ENCODE measurements around the gene TRMT2A.
"Not testable (repeated sequence)": the region's sequence is repeated elsewhere in the genome, so short reads cannot be mapped to it uniquely, and the experiment has no call there.

DNA sequence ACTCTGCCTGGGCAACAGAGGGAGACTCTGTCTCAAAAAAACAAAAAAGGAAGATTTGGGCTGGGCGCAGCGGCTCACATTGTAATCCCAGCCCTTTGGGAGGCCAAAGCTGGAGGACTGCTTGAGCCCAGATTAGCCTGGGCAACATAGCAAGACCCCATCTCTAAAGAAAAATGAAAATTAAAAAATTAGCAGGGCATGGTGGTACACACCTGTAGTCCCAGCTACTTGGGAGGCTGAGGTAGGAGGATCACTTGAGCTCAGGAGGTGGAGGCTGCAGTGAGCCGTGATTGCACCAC is 49.7 kb downstream of the TRMT2A start:
- TF ChIP-seq, protein P1, sequence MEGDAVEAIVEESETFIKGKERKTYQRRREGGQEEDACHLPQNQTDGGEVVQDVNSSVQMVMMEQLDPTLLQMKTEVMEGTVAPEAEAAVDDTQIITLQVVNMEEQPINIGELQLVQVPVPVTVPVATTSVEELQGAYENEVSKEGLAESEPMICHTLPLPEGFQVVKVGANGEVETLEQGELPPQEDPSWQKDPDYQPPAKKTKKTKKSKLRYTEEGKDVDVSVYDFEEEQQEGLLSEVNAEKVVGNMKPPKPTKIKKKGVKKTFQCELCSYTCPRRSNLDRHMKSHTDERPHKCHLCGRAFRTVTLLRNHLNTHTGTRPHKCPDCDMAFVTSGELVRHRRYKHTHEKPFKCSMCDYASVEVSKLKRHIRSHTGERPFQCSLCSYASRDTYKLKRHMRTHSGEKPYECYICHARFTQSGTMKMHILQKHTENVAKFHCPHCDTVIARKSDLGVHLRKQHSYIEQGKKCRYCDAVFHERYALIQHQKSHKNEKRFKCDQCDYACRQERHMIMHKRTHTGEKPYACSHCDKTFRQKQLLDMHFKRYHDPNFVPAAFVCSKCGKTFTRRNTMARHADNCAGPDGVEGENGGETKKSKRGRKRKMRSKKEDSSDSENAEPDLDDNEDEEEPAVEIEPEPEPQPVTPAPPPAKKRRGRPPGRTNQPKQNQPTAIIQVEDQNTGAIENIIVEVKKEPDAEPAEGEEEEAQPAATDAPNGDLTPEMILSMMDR (IDR thresholded peaks at IDR 0.05; ENCODE audit: insufficient read depth, low read length, poor library complexity, severe bottlenecking), result not testable (repeated sequence)
- TF ChIP-seq EZH2phosphoT487 (conservative IDR thresholded peaks at IDR 0.05; ENCODE audit: low read length), result not testable (repeated sequence)

Data from SU-DHL-6 (cell line).